NCI-H524 treated with DMSO at 0.1 percent for 48 hours (cell line): ENCODE data around the gene EARS2.
"Not testable (repeated sequence)": the region's sequence is repeated elsewhere in the genome, so short reads cannot be mapped to it uniquely, and the experiment has no call there.

Source experiments
- DNase-seq: peaks from one replicate; lab custom pipeline; 2025; lab: John Stamatoyannopoulos, UW

The EARS2 gene

DNA sequence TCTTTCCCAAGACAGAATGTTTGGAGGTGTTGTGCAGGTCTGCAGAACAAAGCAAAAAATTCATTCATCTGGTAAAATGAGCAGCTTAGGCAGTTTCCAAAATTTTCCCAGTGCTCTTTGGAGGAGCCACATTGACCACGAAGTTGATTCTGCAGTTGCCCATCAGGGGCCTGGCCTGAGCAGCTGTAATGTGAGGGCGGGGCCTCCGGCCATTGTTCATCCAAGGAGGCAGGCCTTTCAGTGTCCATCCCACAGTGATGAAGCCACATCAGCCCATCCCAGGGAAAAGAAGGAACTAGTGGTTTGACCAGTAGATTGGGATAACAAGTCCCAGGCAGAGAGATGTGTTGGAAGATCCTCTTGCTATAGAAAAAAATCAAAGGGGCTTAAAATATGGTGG lies 10.5 kb upstream of the EARS2 start:
- no peak for DNase-seq

DNA sequence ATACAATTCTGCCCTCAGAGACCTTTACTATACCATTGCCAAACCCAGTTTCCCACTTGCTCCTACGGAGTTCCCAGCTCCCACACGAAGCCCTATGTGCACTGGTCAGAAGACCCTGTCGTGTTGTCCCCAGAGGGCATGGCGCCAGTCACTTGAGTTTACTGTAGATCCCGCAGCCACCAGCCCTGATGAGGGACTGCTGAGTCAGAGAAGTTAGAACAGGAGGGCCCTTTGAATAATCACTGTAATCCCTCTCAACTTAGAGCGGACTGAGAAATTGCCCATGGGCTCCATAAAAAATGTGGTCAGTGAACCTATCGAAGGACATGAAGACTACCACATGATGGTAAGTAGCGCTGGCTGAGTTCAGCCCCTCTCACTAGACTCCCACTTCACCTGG lies 9.6 kb upstream of the EARS2 start:
- DNase-seq: no peak

DNA sequence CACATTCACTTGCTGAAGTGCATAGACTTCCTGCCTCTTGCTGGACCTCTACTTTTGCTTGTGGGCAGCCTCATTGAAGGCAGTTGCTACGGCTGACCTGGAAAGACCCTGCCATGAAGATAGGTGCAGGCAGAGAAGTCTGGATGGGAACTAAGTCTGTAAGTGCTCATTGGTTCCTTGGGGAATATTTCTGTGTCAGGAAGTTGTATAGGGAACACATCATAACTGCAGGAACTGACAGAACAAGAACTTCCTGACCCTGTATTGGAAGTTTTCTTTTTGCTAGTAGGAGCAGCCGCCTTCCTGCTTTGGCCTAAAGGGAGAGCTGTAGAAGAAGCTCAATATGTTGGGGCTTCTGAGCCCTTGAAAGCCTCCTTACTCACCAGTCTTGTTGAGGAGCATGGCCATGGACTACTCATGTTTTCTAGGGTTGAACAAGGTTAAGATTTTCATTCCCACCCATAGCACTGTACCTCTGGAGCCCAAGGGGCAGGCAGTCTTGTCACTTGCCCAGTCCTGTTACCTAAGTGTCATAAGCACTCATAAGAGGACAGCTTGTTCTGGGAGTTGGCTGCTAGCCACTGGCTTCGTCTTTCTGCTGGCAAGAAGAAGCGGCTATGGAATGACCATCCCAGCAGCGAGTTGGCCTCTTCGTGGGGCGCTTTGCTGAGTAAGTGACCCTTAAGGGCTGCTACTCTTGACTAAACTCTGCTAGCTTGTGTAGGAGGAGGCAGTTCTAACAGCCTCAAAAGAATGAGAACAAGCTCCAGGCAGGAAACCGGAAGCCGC lies 7.6 kb upstream of the EARS2 start:
- DNase-seq: no peak

DNA sequence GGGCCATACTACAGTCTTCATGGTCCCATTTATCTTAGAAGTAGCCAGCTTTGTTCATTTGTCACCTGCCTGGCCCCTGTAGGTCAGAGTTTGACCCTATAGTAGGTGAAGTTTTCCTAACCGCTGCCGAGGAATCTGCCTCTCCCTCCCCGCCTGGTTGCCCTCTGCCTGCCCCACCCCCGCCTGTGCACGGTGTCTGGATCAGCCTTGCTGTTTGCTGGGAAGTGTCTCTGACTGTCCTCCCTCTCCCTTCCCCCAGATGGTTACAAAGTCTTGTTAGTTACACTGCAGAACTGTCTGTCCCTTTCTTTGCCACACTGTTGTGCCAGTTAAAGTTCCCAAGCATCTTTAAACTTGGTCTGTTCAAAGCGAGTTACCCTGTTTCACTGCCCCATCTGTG lies 6.0 kb upstream of the EARS2 start:
- DNase-seq: no peak

DNA sequence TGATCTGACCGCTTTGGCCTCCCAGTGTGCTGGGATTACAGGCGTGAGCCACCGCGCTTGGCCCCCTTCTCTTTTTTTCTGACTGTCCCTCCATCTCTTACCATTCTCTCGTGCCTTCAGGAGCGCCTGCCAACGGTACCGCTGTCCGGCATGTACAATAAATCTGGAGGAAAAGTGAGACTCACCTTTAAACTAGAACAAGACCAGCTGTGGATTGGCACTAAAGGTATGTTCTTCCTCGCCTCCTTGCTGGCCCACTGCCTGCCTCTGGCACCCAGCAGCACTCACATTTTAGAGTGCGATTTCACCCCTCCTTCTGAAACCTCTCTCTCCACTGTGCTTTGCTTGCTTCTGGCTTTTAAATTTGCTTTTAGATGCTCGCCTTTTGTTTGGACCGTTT lies 5.4 kb upstream of the EARS2 start:
- no peak for DNase-seq

DNA sequence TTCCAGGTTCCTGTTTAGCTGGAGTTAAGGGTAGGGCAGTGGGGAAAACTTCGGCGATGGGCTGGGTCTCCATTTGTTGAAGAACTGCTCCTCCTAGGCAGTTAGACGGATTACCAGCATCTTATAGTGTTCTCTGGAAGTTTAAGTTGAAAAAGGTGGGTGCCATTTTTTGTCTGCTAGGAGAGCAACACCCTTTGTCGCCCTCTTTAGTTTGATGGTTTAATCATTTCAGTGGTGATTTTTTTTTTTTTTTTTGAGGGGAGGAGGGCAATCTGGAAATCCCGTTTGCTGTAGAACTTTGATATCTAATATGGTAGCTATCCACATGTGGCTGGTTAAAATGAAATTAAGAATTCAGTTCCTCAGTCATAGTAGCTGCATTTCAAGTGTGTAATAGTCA lies 4.4 kb upstream of the EARS2 start:
- DNase-seq: no peak

DNA sequence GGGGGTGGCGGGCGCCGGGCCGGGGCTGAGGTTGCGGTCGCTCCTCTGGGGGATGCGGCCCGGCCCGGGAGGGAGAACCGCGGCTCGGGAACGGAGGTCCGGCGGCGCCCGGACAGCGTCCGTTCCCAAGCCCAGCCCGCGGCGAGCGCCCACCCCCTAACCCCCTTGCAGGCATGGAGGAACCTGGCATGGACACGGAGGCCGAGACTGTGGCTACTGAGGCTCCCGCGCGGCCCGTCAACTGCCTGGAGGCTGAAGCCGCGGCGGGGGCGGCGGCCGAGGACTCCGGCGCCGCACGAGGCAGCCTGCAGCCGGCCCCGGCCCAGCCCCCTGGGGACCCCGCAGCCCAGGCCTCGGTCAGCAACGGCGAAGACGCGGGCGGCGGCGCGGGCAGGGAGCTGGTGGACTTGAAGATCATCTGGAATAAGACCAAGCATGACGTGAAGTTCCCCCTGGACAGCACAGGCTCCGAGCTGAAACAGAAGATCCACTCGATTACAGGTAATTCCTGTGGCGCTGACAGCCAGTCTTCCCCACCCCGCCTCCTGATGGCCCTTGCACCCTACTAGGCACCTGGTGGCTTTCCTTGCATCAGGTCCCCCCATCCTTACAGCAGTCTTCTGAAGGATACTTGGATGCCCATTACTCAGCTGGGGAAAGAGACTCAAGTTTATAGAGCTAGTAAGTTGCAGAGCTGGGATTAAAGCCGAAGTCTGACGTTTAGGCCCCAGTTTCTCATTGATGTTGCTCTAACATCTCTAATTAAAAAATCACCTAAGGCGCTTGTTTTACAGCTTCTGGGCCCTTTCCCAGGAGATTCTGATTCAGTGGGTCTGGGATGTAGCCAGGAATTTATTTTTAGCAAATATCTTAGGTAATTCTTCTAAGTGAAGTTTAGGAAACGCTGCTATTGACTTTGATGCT lies 891 bp upstream of the EARS2 start:
- no peak for DNase-seq

DNA sequence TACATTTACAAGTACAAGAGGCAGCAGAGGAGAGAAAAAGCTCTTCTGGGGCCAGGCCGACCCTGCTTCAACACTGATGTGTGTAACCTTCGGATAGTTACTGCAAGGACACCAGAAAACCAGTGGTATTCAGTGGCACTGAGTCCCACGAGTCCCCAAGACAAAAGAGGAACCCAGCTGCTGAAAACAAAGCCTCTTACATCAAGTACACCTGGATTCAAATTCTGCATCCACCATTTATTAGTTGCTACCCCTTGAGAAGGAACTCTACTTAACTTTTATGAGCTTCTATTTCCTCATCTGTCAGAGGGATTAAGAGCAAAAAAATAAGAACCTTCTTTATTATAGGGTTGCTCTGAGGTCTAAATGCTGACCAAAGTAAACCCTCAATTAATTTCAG lies 2.6 kb downstream of the EARS2 start:
- no peak for DNase-seq

DNA sequence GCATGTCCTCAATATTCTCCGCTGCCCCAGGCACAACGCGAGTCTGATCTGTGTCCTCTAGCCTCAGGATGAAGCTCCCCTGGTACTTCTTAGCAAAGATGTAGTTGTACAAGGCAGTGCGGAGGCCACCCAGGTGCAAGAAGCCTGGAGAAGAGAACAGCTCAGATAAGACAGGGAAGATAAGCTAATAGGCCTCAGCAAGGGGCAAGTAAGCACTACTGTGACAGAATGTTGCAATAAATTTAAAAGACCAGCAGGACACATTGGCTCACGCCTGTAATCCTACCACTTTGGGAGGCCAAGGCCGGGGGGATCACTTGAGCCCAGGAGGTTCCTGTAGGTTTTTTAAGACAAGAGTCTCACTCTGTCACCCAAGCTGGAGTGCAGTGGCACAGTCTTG lies 5.0 kb downstream of the EARS2 start:
- DNase-seq: no peak

DNA sequence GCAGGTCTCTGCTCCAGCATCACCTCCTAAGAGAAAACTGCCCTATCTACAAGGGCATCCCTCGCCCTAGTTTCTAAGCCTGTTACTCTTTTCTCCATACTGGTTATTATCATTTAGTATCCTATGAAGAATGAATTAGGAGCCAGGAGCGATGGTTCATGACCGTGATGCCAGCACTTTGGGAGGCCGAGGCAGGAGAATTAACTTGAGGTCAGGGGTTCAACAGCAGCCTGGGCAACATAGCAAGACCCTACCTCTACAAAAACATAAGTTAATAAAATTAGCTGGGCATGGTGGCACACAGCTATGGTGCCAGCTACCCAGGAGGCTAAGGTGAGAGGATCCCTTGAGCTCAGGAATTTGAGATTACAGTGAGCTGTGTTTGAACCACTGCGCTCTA lies 7.2 kb downstream of the EARS2 start:
- no peak for DNase-seq

DNA sequence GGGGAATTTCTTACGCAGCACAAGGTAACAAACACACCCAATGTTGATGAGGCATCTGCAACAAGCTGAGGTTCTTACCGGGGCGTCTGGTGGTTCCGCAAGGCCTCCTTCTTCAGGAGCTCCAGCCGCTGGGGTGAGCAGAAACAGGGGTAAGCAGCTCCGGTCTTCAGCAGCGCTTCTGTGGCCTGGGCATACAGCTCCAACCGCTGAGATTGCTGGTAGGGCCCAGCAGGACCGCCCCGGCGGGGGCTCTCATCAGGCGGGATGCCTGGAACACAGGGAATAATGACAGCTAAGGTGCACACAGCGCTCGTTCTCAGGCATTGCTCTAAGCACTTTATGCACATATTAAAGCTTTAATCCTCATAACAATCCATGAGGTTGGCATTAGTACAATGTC lies 12.7 kb downstream of the EARS2 start:
- no peak for DNase-seq

DNA sequence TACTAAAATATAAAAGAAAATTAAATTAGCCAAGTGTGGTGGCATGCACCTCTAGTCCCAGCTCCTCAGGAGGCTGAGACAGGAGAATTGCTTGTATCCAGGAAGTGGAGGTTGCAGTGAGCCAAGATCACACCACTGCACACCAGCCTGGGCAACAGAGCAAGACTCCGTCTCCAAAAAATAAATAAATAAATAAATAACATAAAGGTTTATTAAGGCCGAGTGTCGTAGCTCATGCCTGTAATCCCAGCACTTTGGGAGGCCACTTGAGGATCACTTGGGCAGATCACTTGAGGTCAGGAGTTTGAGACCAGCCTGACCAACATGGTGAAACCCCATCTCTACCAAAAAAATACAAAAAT lies 16.4 kb downstream of the EARS2 start:
- not testable (repeated sequence) for DNase-seq

DNA sequence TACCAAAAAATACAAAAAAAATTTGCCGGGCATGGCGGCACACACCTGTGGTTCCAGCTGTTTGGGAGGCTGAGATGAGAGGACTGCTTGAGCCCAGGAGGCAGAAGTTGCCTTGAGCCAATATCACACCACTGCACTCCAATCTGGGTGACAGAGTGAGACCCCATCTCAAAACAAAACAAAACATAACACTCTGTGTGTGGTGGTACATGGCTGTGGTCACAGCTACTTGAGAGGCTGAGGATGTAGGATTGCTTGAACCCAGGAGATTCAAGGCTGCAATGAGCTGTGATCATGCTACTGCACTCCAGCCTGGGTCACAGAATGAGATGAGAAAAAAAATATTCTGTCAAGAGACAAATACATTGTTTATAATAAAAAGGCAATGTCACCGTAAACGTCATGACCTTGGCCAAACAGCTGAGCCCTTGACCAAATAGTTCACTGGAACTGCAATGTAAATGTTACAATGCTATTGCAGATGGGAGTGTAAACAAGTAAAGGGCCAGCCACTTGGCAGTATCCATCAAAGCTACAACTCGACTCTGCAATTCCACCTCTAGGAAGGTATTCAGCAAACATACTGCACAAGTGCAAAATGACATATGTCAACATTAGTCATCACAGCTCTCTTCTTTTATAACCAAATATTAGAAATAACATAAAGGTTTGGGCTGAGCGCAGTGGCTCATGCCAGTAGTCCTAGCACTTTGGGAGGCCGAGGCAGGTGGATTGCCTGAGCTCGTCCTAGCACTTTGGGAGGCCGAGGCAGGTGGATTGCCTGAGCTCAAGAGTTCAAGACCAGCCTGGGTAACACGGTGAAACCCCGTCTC lies 16.9 kb downstream of the EARS2 start:
- no peak for DNase-seq

DNA sequence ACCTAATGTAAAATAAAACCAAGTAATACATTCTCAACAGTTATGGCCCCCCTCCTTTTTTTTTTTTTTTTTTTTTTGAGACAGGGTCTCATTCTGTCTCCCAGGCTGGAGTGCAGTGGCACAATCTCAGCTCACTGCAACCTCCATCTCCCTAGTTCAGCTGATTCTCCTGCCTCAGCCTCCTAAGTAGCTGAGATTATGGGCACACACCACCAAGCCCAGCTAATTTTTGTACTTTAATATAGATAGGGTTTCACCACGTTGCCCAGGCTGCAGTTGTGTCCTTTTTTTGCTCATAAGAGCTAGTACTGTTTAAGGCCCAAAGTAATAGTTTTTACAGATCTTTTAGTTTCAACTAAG lies 18.3 kb downstream of the EARS2 start:
- DNase-seq: no peak

DNA sequence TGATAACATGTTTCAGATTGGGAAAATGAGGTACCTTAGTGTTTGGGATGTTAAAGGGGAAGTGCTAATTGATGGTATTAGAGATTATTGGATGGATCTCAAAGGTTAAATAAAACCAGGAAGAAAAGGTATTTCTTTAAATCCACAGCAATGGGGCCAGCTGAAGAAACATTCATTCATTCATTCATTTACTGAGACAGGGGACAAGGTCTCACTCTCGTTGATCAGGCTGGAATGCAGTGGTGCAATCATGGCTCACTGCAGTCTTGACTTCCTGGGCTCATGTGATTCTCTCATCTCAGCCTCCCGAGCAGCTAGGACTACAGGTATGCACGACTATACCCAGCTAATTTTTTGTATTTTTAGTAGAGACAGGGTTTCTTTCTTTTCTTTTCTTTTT lies 19.8 kb downstream of the EARS2 start:
- no peak for DNase-seq

DNA sequence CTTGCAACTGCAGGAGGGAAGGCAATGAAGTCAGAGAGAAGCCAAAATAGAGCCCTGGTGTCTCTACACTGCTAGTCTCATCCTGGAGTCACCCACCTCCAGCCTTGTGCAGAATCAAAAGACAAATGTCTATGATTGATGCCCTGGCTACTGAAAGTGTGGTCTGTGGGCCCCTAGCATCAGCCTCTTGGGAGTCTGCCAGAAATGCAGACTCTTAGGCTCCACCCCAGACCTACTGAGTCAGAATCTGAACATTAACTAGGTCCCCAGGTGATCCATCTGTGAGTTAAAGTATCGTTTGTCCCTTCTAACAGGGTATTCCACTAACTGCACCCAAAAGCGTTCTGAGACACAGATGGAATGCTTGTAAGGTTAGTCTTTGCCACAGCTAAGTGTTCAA lies 21.2 kb downstream of the EARS2 start:
- DNase-seq: no peak

DNA sequence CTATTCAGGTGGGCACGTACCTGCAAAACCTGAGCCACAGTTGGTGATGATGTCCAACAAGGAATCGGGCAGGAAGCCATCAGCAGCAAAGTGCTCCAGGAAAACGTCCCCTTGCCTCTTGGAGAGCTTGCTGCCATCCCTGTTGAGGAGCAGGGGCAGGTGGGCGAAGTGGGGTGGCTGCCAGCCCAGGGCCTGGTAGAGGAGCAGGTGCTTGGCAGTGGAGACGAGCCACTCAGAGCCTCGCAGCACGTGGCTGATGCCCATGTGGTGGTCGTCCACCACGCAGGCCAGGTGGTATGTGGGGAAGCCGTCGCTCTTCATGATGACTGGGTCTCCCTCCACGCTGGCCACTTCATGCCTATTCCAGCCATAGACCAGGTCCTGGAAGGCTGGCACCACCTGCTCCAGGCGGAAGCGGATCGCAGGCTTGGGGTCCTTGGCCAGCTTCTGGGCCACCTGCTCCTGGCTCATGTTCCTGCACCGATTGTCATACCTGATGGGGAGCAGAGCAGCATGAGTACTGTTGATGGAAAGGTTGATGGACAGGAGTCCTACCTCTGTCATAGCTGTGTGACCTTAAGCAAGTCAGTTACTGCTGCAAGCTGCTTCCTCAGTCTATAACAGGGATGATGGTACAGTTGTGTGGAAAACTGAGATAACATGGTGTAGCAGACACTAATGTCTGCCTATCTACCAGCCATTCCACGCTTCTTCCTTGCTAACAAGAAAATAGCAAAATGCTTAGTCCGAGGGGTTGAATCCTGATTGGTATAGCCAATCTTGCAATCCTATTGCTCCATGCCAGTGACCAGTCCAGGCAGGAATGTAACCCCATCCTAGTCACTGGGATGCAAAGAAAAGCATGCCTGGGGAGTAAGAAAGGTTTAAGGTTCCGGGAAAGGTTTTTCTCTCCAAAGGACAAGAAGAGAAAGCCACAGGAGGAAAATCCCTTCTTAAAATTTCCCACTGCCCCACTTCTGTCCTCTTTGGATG lies 22.0 kb downstream of the EARS2 start:
- DNase-seq: no peak

DNA sequence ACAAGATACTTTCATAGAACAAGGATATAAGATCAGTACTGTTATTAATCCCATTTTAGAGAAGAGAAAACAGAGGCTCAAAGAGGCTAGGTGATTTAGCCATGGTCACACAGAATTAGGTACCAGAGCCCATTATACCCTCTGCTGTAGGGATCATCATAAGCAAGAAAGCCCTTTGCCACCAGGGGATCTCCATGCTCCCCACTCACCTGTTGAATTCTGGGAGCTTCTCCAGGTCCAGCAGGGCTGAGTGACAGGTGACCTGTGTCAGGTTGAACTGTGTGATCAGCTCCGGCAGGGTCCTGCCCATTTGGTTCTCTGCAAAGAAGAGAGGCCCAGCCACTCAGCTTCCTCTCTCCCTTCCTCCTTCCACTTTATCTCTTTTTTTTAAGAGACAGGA lies 24.7 kb downstream of the EARS2 start:
- no peak for DNase-seq

DNA sequence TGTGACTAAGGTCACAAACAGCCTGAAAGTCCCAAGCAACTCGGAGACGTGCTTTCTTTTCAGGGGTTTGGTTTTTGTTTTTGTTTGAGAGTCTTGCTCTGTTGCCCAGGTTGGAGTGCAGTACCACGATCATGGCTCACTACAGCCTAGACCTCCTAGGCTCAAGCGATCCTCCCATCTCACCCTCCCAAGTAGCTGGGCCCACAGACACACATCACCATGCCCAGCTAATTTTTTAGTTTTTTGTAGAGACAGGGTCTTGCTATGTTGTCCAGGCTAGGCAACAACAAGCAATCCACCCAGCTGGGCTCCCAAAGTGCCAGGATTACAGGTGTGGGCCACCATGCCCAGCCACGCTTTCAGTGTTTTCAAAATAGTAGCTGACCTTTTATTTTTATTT lies 27.1 kb downstream of the EARS2 start:
- DNase-seq: no peak

DNA sequence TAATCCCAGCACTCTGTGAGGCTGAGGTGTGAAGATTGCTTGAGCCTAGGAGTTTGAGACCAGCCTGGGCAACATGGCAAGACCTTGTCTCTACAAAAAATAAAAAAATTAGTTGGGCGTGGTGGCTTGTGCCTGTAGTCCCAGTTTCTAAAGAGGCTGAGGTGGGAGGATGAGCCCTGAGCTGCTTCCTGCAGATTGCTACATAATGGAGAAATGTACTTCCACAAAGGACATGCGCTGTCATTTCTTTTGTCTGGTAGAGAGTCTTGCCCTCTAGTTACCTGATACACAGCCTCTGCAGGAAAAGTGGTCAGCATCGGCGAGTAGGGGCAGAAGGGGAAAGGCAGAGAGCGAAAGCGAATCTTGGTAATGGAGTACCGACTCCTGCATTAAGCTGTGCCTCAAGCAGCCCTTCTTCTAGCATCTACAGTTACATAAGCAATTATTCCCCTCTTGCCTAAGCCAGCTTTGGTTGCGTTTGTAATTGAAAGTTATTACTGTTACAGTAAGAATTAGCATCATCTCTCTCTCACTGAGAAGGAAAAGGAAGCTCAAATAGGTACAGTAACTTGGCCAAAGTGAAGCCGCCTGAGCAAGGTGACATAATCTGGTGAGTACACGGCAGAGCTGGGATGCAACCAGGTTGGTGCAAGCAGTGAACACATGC lies 28.4 kb downstream of the EARS2 start:
- no peak for DNase-seq
